GM18520 (cell line): ENCODE data around the gene SYNPR.

Experiments used
- ATAC-seq: cut with Tn5 transposase; IDR thresholded peaks from one replicate; pipeline ENCODE4 v1.9.1; 2021; ENCODE audit not compliant: unreplicated experiment

Gene SYNPR

GRCh38 chr3:63370094-63370493 is 92.0 kb downstream of the SYNPR start:
- ATAC-seq, result no peak

DNA sequence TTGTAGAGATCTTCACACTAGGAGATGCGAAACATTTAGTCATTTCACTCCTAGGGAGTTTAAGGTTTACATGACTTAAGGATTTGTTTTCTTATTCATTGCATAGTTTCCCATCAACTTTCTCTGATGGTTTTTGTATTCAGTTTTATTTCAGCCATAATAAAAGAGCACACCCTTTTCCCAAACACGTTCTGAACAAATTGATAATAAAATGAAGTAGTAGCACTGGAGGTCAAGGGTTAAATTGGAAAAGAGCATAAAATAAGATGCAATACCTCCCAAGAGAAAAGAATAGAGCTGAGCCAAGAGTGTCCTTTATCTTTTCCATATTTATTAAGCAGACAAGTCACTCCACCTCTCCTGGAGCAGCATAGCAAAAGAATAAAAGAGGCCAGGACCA is 104.9 kb downstream of the SYNPR start:
- no peak for ATAC-seq

- ATAC-seq, result no peak
Observed at GRCh38 chr3:63384382-63384781, 106.3 kb downstream of the SYNPR start.

DNA sequence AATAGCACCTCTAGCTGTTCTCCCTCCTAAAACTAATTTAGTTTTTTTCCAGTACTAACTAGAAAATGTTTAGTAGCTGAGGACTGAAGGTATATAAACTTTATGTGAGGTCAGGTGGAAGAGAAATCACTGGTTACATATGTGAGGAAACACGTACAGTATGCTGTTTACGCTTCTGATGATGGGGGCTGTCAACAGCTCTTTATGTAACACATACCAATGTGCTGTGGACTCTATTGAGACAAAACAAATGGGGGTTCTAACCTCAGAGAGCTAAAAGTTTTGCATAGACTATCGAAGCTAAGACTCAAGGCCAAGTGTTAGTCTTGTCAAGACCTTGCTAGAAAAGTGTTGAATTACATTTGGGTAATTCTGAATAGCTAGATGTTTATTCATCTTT is 107.5 kb downstream of the SYNPR start:
- no peak for ATAC-seq

DNA sequence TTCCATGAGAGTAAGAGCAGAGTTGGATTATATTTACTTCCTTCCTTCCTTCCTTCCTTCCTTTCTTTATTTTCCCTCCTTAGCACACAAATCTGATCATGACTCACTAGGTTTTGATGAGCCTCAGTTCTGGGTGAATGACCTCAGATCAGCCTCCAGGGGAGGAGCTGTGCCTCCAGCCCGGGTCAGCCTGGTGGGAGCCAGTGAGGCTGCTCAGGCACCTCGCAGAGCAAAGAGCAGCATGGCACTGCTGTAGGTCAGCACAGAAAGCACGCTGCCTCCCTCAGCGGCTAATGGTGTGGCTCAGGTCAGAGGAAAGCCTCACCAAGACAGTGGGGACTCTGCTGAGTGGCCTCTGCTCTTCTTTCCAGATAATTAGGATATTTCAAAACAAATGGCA is 108.5 kb downstream of the SYNPR start:
- ATAC-seq, result no peak

DNA sequence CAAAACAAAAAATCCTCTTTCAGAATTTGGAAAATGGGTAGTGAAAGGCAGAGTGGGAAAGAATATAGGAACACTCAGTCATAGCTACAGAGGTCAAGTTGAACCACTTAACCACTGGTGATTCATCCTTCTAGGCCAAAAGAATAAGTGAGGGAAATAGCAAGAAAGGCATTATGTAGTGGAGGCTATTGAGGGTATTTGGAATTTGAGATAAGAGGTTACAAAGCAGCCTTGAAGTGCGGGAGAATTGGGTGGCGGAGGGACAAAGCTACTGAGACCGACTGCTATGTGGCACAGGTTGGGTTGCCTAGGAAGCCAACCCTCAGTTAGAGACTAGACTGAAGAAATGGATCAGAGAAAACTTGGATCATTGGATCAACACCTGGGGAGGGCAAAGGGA is 109.5 kb downstream of the SYNPR start:
- ATAC-seq, result no peak

- ATAC-seq, result no peak
Observed at GRCh38 chr3:63390710-63391230, 112.7 kb downstream of the SYNPR start.

GRCh38 chr3:63395960-63396359 is 117.9 kb downstream of the SYNPR start:
- no peak for ATAC-seq

GRCh38 chr3:63400246-63400860 is 122.2 kb downstream of the SYNPR start:
- ATAC-seq, result no peak

- ATAC-seq, result no peak
Observed at GRCh38 chr3:63405882-63406281, 127.8 kb downstream of the SYNPR start.

DNA sequence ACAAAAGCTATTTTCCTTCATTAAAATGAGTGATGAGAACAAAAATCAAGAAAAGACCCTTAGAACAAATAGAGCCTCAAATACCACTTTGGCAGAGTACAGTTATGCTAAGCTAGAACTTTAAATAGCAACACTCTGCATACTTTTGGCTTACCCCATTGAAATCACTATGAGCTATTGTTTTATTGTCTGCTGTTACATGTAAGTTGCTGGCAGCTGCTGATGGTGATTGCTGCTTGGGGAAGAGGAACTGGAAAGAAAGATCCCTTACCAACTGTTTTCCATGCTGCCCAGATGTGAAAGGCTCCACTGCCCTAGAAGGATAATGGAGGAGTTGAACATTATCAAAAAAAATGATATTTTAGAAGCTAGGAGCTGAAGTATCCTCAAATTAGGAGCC is 135.4 kb downstream of the SYNPR start:
- no peak for ATAC-seq

DNA sequence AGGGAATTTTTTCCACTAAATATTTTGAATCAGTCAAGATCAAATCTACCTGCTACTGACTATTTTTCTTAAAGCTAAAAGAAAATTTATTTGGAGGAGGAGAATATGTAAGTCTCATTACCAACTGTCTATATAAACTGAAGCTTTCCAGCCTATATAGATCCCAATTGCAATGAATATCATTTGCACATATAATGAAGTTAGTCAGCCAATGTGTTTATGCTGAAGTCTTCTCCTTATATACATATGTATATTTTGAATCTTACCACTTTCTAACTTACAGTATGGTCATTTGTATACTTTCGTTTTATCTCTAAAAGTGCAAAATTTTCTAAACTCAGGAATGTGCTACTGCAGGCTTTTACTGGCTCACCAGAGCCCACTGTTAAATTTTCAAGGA is 136.5 kb downstream of the SYNPR start:
- no peak for ATAC-seq

- no peak for ATAC-seq
Observed at GRCh38 chr3:63429905-63430304, 151.8 kb downstream of the SYNPR start.

- ATAC-seq, result no peak
Observed at GRCh38 chr3:63430875-63431274, 152.8 kb downstream of the SYNPR start.

GRCh38 chr3:63437858-63438257 is 159.8 kb downstream of the SYNPR start:
- no peak for ATAC-seq

DNA sequence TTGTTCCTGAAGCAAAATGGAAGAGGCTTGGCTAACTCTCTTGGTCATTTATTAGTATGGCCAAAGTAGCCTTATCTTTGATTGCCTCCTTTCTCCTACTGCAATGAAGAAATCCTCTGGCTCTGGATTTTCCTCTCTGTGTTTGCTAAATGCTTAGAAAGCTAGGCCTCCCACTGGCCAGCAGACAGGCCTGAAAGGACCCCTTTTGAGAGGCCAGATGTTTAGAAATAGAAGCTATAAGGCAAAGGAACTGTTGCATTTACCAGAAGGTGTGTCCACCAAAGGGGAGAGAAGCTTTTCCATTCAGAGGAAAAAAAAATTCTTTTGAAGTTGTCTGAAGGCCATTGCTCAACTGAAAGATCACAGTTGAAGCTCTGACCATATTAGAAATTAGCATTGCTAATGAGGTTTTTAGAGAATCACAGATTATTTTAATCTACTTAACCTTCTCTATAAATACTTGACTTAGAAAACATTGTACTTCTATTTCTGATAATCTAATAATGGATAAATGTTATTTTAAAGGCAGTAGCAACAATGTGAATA is 160.8 kb downstream of the SYNPR start:
- ATAC-seq, result no peak

DNA sequence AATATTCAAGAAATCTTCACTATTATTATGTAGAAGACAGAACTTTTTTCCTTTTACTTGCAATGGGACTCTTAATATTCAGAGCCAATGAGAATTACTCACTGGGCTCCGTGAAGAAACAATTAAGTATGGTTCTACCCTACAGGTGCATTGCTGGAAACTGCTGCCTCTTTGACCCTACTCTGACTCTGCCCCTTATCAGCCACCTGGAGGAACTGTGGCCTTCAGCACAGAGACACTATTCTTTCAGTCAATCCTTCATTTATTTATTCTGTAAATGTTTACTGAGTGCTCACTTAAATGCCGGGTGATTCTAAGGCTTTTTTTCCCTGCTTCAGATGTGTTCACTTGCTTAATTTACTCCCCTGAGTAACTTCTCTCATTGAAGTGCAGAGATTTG is 163.2 kb downstream of the SYNPR start:
- ATAC-seq, result no peak

GRCh38 chr3:63442918-63443317 is 164.8 kb downstream of the SYNPR start:
- no peak for ATAC-seq

- no peak for ATAC-seq
Observed at GRCh38 chr3:63450023-63450422, 171.9 kb downstream of the SYNPR start.

- no peak for ATAC-seq
Observed at GRCh38 chr3:63450634-63451363, 172.7 kb downstream of the SYNPR start.

- ATAC-seq, result no peak
Observed at GRCh38 chr3:63456901-63457300, 178.8 kb downstream of the SYNPR start.

- ATAC-seq, result no peak
Observed at GRCh38 chr3:63458405-63458804, 180.3 kb downstream of the SYNPR start.
